ENCODE measurements around the gene NKX2-2.
A peak's percentile ranks its signal among the peaks of the same experiment; 100 is the strongest.

NKX2-2 gene

GRCh38 chr20:21505810-21506530 is 7.9 kb downstream of the NKX2-2 start:
- Histone ChIP-seq H3K36me3 (ENCODE audit: control insufficient read depth, insufficient read depth, low read length) (no peaks in the 10 kb centered on the region), H3K27ac (ENCODE audit: low read depth, low read length, severe bottlenecking) (no peak overlapping the region), H3K4me3 (ENCODE audit: extremely low read depth, insufficient read depth, low read length, poor library complexity, severe bottlenecking) (peak overlapping the region; percentile 50), H3K4me1 (ENCODE audit: control insufficient read depth, insufficient read depth, low read length, poor library complexity, severe bottlenecking) (peaks cover 9% of the 10 kb centered on the region), H3K9me3 (ENCODE audit: control insufficient read depth, low read length) (no peaks in the 10 kb centered on the region)
- 0 to 1% methylated on average over 74 to 90 of the region's 95 CpGs for WGBS, 2 experiments (ENCODE audit: insufficient coverage in 2 of 2)

GRCh38 chr20:21505161-21505809 is 8.6 kb downstream of the NKX2-2 start:
- peak overlapping the region; percentile 50 for H3K4me3 ChIP-seq (ENCODE audit: extremely low read depth, insufficient read depth, low read length, poor library complexity, severe bottlenecking)
- 1 to 3% methylated on average over 15 to 31 of the region's 36 CpGs for WGBS, 2 experiments (ENCODE audit: insufficient coverage in 2 of 2)
- no peaks in the 10 kb centered on the region for H3K9me3 ChIP-seq (ENCODE audit: control insufficient read depth, low read length)
- H3K27ac ChIP-seq (ENCODE audit: low read depth, low read length, severe bottlenecking): no peak overlapping the region
- no peaks in the 10 kb centered on the region for H3K36me3 ChIP-seq (ENCODE audit: control insufficient read depth, insufficient read depth, low read length)
- peaks cover 2% of the 10 kb centered on the region for H3K4me1 ChIP-seq (ENCODE audit: control insufficient read depth, insufficient read depth, low read length, poor library complexity, severe bottlenecking)

GRCh38 chr20:21504323-21504722 is 9.5 kb downstream of the NKX2-2 start:
- WGBS, 2 experiments (ENCODE audit: insufficient coverage in 2 of 2): 80 to 86% methylated on average over 4 to 5 of the region's 7 CpGs
- Histone ChIP-seq H3K4me1 (ENCODE audit: control insufficient read depth, insufficient read depth, low read length, poor library complexity, severe bottlenecking) (no peaks in the 10 kb centered on the region), H3K4me3 (ENCODE audit: extremely low read depth, insufficient read depth, low read length, poor library complexity, severe bottlenecking) (no peak overlapping the region), H3K27ac (ENCODE audit: low read depth, low read length, severe bottlenecking) (no peak overlapping the region), H3K9me3 (ENCODE audit: control insufficient read depth, low read length) (no peaks in the 10 kb centered on the region), H3K36me3 (ENCODE audit: control insufficient read depth, insufficient read depth, low read length) (no peaks in the 10 kb centered on the region)

- Histone ChIP-seq H3K36me3 (ENCODE audit: control insufficient read depth, insufficient read depth, low read length) (no peaks in the 10 kb centered on the region), H3K9me3 (ENCODE audit: control insufficient read depth, low read length) (no peaks in the 10 kb centered on the region), H3K4me3 (ENCODE audit: extremely low read depth, insufficient read depth, low read length, poor library complexity, severe bottlenecking) (no peak overlapping the region), H3K4me1 (ENCODE audit: control insufficient read depth, insufficient read depth, low read length, poor library complexity, severe bottlenecking) (no peaks in the 10 kb centered on the region), H3K27ac (ENCODE audit: low read depth, low read length, severe bottlenecking) (no peak overlapping the region)
- 78 to 85% methylated on average over 3 of the region's 4 CpGs for WGBS, 2 experiments (ENCODE audit: insufficient coverage in 2 of 2)
Observed at GRCh38 chr20:21503345-21503744, 10.5 kb downstream of the NKX2-2 start.

GRCh38 chr20:21501184-21501583 is 12.7 kb downstream of the NKX2-2 start:
- Histone ChIP-seq H3K36me3 (ENCODE audit: control insufficient read depth, insufficient read depth, low read length) (no peaks in the 10 kb centered on the region), H3K27ac (ENCODE audit: low read depth, low read length, severe bottlenecking) (no peak overlapping the region), H3K4me1 (ENCODE audit: control insufficient read depth, insufficient read depth, low read length, poor library complexity, severe bottlenecking) (peaks cover 3% of the 10 kb centered on the region), H3K9me3 (ENCODE audit: control insufficient read depth, low read length) (no peaks in the 10 kb centered on the region), H3K4me3 (ENCODE audit: extremely low read depth, insufficient read depth, low read length, poor library complexity, severe bottlenecking) (no peak overlapping the region)
- WGBS, 2 experiments (ENCODE audit: insufficient coverage in 2 of 2): 76 to 92% methylated on average over 6 to 11 of the region's 11 CpGs

- H3K27ac ChIP-seq (ENCODE audit: low read depth, low read length, severe bottlenecking): no peak overlapping the region
- no peak overlapping the region for H3K4me3 ChIP-seq (ENCODE audit: extremely low read depth, insufficient read depth, low read length, poor library complexity, severe bottlenecking)
- H3K9me3 ChIP-seq (ENCODE audit: control insufficient read depth, low read length): no peaks in the 10 kb centered on the region
- H3K4me1 ChIP-seq (ENCODE audit: control insufficient read depth, insufficient read depth, low read length, poor library complexity, severe bottlenecking): peaks cover 3% of the 10 kb centered on the region
- 88 to 96% methylated on average over 6 to 7 of the region's 7 CpGs for WGBS, 2 experiments (ENCODE audit: insufficient coverage in 2 of 2)
- H3K36me3 ChIP-seq (ENCODE audit: control insufficient read depth, insufficient read depth, low read length): no peaks in the 10 kb centered on the region
Observed at GRCh38 chr20:21500599-21500998, 13.3 kb downstream of the NKX2-2 start.

GRCh38 chr20:21499641-21500040 is 14.2 kb downstream of the NKX2-2 start:
- H3K4me3 ChIP-seq (ENCODE audit: extremely low read depth, insufficient read depth, low read length, poor library complexity, severe bottlenecking): no peak overlapping the region
- H3K27ac ChIP-seq (ENCODE audit: low read depth, low read length, severe bottlenecking): no peak overlapping the region
- H3K4me1 ChIP-seq (ENCODE audit: control insufficient read depth, insufficient read depth, low read length, poor library complexity, severe bottlenecking): peaks cover 3% of the 10 kb centered on the region
- WGBS, 2 experiments (ENCODE audit: insufficient coverage in 2 of 2): 64 to 95% methylated on average over 4 of the region's 7 CpGs
- no peaks in the 10 kb centered on the region for H3K9me3 ChIP-seq (ENCODE audit: control insufficient read depth, low read length)
- H3K36me3 ChIP-seq (ENCODE audit: control insufficient read depth, insufficient read depth, low read length): no peaks in the 10 kb centered on the region

- H3K4me1 ChIP-seq (ENCODE audit: control insufficient read depth, insufficient read depth, low read length, poor library complexity, severe bottlenecking): peaks cover 3% of the 10 kb centered on the region
- WGBS, 2 experiments (ENCODE audit: insufficient coverage in 2 of 2): 44 to 59% methylated on average over 2 to 4 of the region's 4 CpGs
- H3K9me3 ChIP-seq (ENCODE audit: control insufficient read depth, low read length): no peaks in the 10 kb centered on the region
- H3K27ac ChIP-seq (ENCODE audit: low read depth, low read length, severe bottlenecking): no peak overlapping the region
- H3K36me3 ChIP-seq (ENCODE audit: control insufficient read depth, insufficient read depth, low read length): no peaks in the 10 kb centered on the region
- H3K4me3 ChIP-seq (ENCODE audit: extremely low read depth, insufficient read depth, low read length, poor library complexity, severe bottlenecking): no peak overlapping the region
Observed at GRCh38 chr20:21498635-21499034, 15.2 kb downstream of the NKX2-2 start.

- Histone ChIP-seq H3K36me3 (ENCODE audit: control insufficient read depth, insufficient read depth, low read length) (no peaks in the 10 kb centered on the region), H3K4me1 (ENCODE audit: control insufficient read depth, insufficient read depth, low read length, poor library complexity, severe bottlenecking) (peaks cover 3% of the 10 kb centered on the region), H3K27ac (ENCODE audit: low read depth, low read length, severe bottlenecking) (no peak overlapping the region), H3K4me3 (ENCODE audit: extremely low read depth, insufficient read depth, low read length, poor library complexity, severe bottlenecking) (no peak overlapping the region), H3K9me3 (ENCODE audit: control insufficient read depth, low read length) (no peaks in the 10 kb centered on the region)
- 73 to 81% methylated on average over 3 to 4 of the region's 6 CpGs for WGBS, 2 experiments (ENCODE audit: insufficient coverage in 2 of 2)
Observed at GRCh38 chr20:21498195-21498594, 15.7 kb downstream of the NKX2-2 start.

GRCh38 chr20:21496452-21496851 is 17.4 kb downstream of the NKX2-2 start:
- H3K4me1 ChIP-seq (ENCODE audit: control insufficient read depth, insufficient read depth, low read length, poor library complexity, severe bottlenecking): peaks cover 3% of the 10 kb centered on the region
- no peaks in the 10 kb centered on the region for H3K36me3 ChIP-seq (ENCODE audit: control insufficient read depth, insufficient read depth, low read length)
- H3K27ac ChIP-seq (ENCODE audit: low read depth, low read length, severe bottlenecking): peak overlapping the region; percentile 45
- H3K4me3 ChIP-seq (ENCODE audit: extremely low read depth, insufficient read depth, low read length, poor library complexity, severe bottlenecking): no peak overlapping the region
- no peaks in the 10 kb centered on the region for H3K9me3 ChIP-seq (ENCODE audit: control insufficient read depth, low read length)
- no CpG with 5 or more reads among the region's 5 CpGs for WGBS, 2 experiments (ENCODE audit: insufficient coverage in 2 of 2)

GRCh38 chr20:21493049-21493448 is 20.8 kb downstream of the NKX2-2 start:
- no peaks in the 10 kb centered on the region for H3K9me3 ChIP-seq (ENCODE audit: control insufficient read depth, low read length)
- H3K27ac ChIP-seq (ENCODE audit: low read depth, low read length, severe bottlenecking): no peak overlapping the region
- no peak overlapping the region for H3K4me3 ChIP-seq (ENCODE audit: extremely low read depth, insufficient read depth, low read length, poor library complexity, severe bottlenecking)
- WGBS, 2 experiments (ENCODE audit: insufficient coverage in 2 of 2): 91 to 92% methylated on average over 4 to 5 of the region's 6 CpGs
- peaks cover 3% of the 10 kb centered on the region for H3K4me1 ChIP-seq (ENCODE audit: control insufficient read depth, insufficient read depth, low read length, poor library complexity, severe bottlenecking)
- H3K36me3 ChIP-seq (ENCODE audit: control insufficient read depth, insufficient read depth, low read length): no peaks in the 10 kb centered on the region
